NCI-H1694 treated with DMSO at 0.1 percent for 48 hours (cell line): Measurements from ENCODE around the gene OTUD3.

Experiments used
- DNase-seq: peaks from one replicate; lab custom pipeline; 2025; lab: John Stamatoyannopoulos, UW

Gene OTUD3

DNA sequence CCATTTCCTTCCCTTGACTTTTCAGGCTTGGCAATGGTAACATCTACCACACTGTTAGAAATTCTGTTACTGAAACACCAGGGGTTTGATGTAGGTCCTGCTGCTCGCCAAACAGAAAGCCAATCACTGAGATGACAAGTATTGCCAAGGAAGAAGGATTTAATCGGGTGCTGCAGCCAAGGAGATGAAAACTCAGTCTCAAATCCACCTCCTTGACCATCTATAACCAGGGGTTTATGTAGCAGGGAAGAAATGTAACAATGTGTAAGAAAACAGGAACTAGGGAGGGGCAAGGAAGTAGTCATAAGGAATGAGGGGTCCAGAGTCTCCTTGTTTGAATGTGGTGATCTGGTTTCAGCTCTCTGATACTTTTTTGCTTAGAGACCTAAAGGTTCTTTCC lies 71.9 kb downstream of the OTUD3 start:
- no peak for DNase-seq

DNA sequence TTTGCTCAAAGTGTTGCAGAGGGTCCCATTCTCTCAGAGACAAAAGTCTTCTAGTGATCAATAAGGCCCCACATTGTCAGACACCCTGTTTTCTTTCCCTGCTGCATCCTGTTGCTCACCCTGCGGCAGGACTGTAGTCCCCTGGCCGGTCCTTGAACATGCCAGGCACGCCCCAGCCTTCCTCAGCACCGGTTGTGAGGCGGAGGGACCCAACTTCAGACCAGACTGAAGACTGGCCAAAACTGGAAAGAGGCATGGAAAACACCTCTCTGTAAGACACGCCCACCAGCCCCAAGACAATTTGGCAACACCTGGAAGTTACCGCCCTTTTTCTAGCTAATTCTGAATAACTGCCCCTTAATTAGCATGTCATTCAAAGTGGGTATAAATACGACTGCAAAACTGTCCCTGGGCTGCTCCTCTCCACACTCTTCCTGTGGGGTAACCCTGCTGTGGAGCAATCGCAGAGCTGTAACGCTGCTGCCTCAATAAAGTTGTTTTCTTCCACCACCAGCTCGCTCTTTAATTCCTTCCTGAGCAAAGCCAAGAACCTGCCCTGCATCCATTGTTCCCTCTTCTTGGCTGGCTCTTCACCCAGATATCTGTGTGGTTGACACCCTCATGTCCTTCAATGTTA lies 73.5 kb downstream of the OTUD3 start:
- DNase-seq = no peak

DNA sequence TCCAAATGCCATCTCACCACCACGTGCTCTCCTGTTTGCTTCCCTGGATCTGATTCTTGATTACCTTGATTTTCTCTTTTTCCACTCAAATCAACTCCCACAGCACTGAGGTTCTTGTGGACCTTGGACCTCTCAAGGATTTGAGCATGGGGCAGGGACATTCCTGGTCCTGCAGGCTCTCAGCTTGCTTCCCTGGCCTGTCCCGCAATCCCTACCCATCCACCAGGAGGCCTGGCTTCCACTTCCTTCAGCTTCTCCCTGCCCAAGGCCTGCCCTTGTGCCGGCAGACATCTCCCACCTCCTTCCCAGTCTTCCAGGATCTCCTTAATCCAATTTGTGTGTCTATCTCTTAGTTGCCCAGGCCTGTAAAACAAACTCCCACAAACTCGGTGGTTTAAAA lies 75.6 kb downstream of the OTUD3 start:
- DNase-seq = no peak

DNA sequence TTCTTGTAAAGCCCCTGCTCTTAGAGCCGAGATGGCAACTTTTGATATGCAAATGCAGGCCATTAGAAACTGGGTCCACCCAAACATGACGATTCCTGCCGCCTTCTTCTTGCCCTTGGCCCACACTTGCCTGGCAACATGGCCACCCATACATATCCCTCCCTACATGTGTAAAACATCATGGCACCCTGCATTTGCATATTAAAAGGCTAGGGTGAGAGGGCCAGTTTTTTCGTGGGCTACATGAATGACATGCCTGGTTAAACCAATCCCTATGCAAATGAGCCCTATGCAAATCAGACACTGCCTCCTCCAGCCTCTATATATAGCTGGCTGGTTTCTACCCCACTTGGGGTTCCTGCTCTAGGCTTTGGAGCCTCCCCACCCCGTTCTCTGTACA lies 78.4 kb downstream of the OTUD3 start:
- no peak for DNase-seq
